ENCODE results near the gene SYNRG.
A peak's percentile ranks its signal among the peaks of the same experiment; 100 is the strongest.

The SYNRG gene

DNA sequence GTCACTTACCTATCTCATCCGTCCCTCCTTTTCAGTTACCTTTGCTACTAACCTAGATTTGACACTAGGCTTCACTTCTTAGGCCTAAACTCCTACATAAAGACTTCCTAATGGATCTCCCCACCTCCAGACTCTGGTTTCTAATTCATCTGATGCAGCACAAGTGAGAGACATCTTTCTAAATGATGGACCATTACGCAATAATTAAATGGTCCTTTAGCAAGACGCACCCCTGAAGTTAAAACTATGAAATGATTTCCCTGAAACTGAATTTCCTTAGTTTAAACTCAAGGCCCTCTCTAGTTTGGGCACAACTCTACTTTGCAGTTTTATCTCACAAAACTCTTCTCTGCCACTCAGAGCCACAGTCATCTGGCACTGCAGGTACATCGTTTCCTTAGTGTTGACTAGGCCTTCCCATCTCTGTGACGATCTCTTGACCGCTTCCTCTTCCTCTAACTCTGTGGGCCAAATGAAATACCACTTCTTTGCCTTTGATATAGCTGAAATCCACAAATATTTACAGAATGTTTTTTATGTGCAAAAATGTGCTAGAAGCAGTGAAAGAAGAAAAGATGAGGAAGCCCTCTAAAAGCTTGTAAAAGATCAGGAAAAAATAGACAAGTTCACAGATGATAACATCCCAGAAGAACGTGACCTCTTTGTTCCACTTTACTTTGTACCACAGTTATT, 3.3 kb downstream of the SYNRG start:
- DNase-seq (ENCODE audit: low read depth), result peak; percentile 51
- no peak overlapping the region for H3K4me3 ChIP-seq (ENCODE audit: low read depth, low read length)

DNA sequence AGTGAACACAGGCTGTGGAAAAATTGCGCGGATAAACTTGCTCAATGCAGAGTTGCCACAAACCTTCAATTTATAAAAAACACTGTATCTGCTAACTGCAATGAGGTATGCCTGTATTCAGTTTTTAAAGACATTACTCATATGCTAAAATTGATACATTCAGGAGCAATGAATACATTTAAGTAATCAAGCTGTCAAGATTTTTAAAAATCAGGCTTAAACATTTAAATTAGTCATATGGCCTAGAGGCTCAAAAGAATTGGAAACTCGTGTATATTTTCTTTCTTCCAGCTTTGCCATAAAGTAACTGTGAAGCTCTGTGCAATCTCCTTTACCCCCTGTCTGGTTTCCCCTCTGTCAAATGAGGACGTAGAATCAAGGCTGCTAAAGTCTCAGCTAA, 4.1 kb downstream of the SYNRG start:
- DNase-seq (ENCODE audit: low read depth), result no peak
- TF ChIP-seq MYC (IDR thresholded peaks at IDR 0.05; ENCODE audit: low read depth, low read length) (no peak), MAX (IDR thresholded peaks at IDR 0.05; ENCODE audit: low read depth, low read length) (no peak), POLR2A (IDR thresholded peaks at IDR 0.05; ENCODE audit: extremely low read depth, insufficient read length) (no peak)
- TF ChIP-seq, protein P1, sequence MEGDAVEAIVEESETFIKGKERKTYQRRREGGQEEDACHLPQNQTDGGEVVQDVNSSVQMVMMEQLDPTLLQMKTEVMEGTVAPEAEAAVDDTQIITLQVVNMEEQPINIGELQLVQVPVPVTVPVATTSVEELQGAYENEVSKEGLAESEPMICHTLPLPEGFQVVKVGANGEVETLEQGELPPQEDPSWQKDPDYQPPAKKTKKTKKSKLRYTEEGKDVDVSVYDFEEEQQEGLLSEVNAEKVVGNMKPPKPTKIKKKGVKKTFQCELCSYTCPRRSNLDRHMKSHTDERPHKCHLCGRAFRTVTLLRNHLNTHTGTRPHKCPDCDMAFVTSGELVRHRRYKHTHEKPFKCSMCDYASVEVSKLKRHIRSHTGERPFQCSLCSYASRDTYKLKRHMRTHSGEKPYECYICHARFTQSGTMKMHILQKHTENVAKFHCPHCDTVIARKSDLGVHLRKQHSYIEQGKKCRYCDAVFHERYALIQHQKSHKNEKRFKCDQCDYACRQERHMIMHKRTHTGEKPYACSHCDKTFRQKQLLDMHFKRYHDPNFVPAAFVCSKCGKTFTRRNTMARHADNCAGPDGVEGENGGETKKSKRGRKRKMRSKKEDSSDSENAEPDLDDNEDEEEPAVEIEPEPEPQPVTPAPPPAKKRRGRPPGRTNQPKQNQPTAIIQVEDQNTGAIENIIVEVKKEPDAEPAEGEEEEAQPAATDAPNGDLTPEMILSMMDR (IDR thresholded peaks at IDR 0.05; ENCODE audit: low read depth, low read length), result no peak
- H3K4me3 ChIP-seq (ENCODE audit: low read depth, low read length), result no peak overlapping the region

More for the DNA sequence above, 3.3 kb downstream of the SYNRG start:
- TF ChIP-seq POLR2A (IDR thresholded peaks at IDR 0.05; ENCODE audit: extremely low read depth, insufficient read length) (no peak), MYC (IDR thresholded peaks at IDR 0.05; ENCODE audit: low read depth, low read length) (no peak), MAX (IDR thresholded peaks at IDR 0.05; ENCODE audit: low read depth, low read length) (no peak)
- TF ChIP-seq, protein P1 (IDR thresholded peaks at IDR 0.05; ENCODE audit: low read depth, low read length), result no peak

- no peak overlapping the region for H3K4me3 ChIP-seq (ENCODE audit: low read depth, low read length)
- TF ChIP-seq MAX (IDR thresholded peaks at IDR 0.05; ENCODE audit: low read depth, low read length), result no peak
- TF ChIP-seq POLR2A (IDR thresholded peaks at IDR 0.05; ENCODE audit: extremely low read depth, insufficient read length), result no peak
- TF ChIP-seq, protein P1 (IDR thresholded peaks at IDR 0.05; ENCODE audit: low read depth, low read length), result no peak
- TF ChIP-seq MYC (IDR thresholded peaks at IDR 0.05; ENCODE audit: low read depth, low read length), result no peak
- no peak for DNase-seq (ENCODE audit: low read depth)
Observed at GRCh38 chr17:37604556-37604955, 4.7 kb downstream of the SYNRG start.

- no peak overlapping the region for H3K4me3 ChIP-seq (ENCODE audit: low read depth, low read length)
- TF ChIP-seq POLR2A (IDR thresholded peaks at IDR 0.05; ENCODE audit: extremely low read depth, insufficient read length) (no peak), MAX (IDR thresholded peaks at IDR 0.05; ENCODE audit: low read depth, low read length) (no peak), MYC (IDR thresholded peaks at IDR 0.05; ENCODE audit: low read depth, low read length) (no peak)
- TF ChIP-seq, protein P1 (IDR thresholded peaks at IDR 0.05; ENCODE audit: low read depth, low read length), result no peak
- DNase-seq (ENCODE audit: low read depth), result no peak
Observed at GRCh38 chr17:37598145-37598544, 11.1 kb downstream of the SYNRG start.

GRCh38 chr17:37592291-37592690, 16.9 kb downstream of the SYNRG start:
- DNase-seq (ENCODE audit: low read depth), result no peak
- H3K4me3 ChIP-seq (ENCODE audit: low read depth, low read length), result no peak overlapping the region
- TF ChIP-seq POLR2A (IDR thresholded peaks at IDR 0.05; ENCODE audit: extremely low read depth, insufficient read length), result no peak
- TF ChIP-seq MYC (IDR thresholded peaks at IDR 0.05; ENCODE audit: low read depth, low read length), result no peak
- TF ChIP-seq MAX (IDR thresholded peaks at IDR 0.05; ENCODE audit: low read depth, low read length), result no peak
- TF ChIP-seq, protein P1 (IDR thresholded peaks at IDR 0.05; ENCODE audit: low read depth, low read length), result no peak

Measured in NB4 (cell line).